Ovary (tissue), 9 donors: ENCODE measurements around the gene ALX4. TPM values are rescaled to one million over a fixed set of nuclear protein-coding genes. Genes with fewer than 3 reads are reported as not detected.
A peak's percentile ranks its signal among the peaks of the same experiment; 100 is the strongest.

Source experiments
- DNase-seq, 5 donors: peaks; one replicate each; pipeline ENCODE4 v3.0.0-alpha.2; 2019 to 2020
- H3K27ac ChIP-seq, 2 donors: fragments of 200-600 bp; one replicate each; pipeline versions ENCODE4 v1.5.1 to v1.8.0; 2019 to 2022
- H3K27me3 ChIP-seq: fragments of 200-600 bp; one replicate; pipeline ENCODE4 v1.8.0; 2022
- H3K36me3 ChIP-seq: fragments of 200-600 bp; sonication (generic); one replicate; pipeline ENCODE4 v1.5.1; 2019
- H3K4me1 ChIP-seq: one replicate; pipeline ENCODE4 v1.8.1; 2013; ENCODE audit warnings: mild to moderate bottlenecking, moderate library complexity; ENCODE audit not compliant: insufficient read depth
- H3K4me3 ChIP-seq: fragments of 200-600 bp; sonication (generic); one replicate; pipeline ENCODE4 v1.5.1; 2017
- H3K9me3 ChIP-seq, 2 donors: fragments of 200-600 bp in 1 of 2; sonication (generic) in 1 of 2; one replicate each; pipeline versions ENCODE4 v1.5.1 to v1.8.1; 2013 to 2019; ENCODE audit warnings: mild to moderate bottlenecking in 1 of 2, moderate library complexity in 1 of 2
- CTCF ChIP-seq, 3 donors: fragments of 450-650 bp in 2 of 3; fragments of 200-600 bp in 1 of 3; IDR thresholded peaks; one replicate each; pipeline versions ENCODE4 v1.5.1 to v1.8.0; 2016 to 2022; ENCODE audit warnings: antibody characterized with exemption in 3 of 3, mild to moderate bottlenecking in 1 of 3
- EP300 ChIP-seq: sonication (generic); formaldehyde crosslinking; IDR thresholded peaks from one replicate; pipeline ENCODE4 v1.6.1; 2017; ENCODE audit warnings: antibody characterized with exemption
- POLR2A ChIP-seq: fragments of 450-650 bp; IDR thresholded peaks from one replicate; pipeline ENCODE4 v1.6.1; 2017; ENCODE audit warnings: antibody characterized with exemption, mild to moderate bottlenecking, moderate library complexity
- WGBS, 3 donors: extraction: QIAGEN DNeasy Blood & Tissue Kit in 1 of 3; methylation state at CpG; one replicate each; pipeline versions ENCODE4 v1.1.5 to v1.1.7; 2013 to 2017; 5-methylcytosine and 5-hydroxymethylcytosine counted together
- intact Hi-C, 4 donors: fragments of 100-400 bp; cut with DNase I; formaldehyde crosslinking; loops; one replicate each; pipeline versions ENCODE4 v1.11.0 to v1.15.1; 2022 to 2023
- polyA plus RNA-seq, 2 donors: library from polyadenylated mRNA; stranded (reverse); fragments of 200-250 nt in 1 of 2; fragments of 350-450 nt in 1 of 2; fragmentation: Illumina TruSeq in 1 of 2; extraction: RNeasy Lipid Tissue Mini Kit (QIAGEN cat#74804) in 1 of 2; gene quantifications; one replicate each; pipeline ENCODE4 v1.2.3, GENCODE V29; 2013 to 2014
- total RNA-seq, 7 donors: library from RNA; depleted of rRNA in 2 of 7; stranded (reverse); fragments of >200 nt in 2 of 7; fragmentation: NEBNext Ultra II Directional in 3 of 7; extraction: Animal tissue kit (Norgen Biotek cat#: 25700) in 3 of 7; gene quantifications; one replicate each; pipeline versions ENCODE4 v1.1.0 to v1.2.4, GENCODE V29; 2016 to 2023
- donor health status: DM: no; HTN: no; CAD: no; lungs with moderate emphysema.
- donor health status: DM: no; HTN: no; CAD: no.
- donor health status: Bipolar disorder and iron deficiency.
- donor health status: DM: yes; HTN: yes; CAD: no.
- donor health status: DM: no; HTN: no; CAD: no.
- donor health status: DM: yes; HTN: yes; CAD: no.

The ALX4 gene
- total and polyA plus RNA-seq, 9 donors = 0.01 to 0.18 (median 0.05) TPM; not detected in 4

GRCh38 chr11:44326615-44327475 lies 16.9 kb upstream of the ALX4 start:
- 16 to 24% (median 21%) methylated on average over 15 of the region's 15 CpGs for WGBS, 3 donors
- Histone ChIP-seq H3K27me3 (no peaks in the 10 kb centered on the region), H3K36me3 (no peaks in the 10 kb centered on the region), H3K4me3 (no peak overlapping the region), H3K9me3 (no peaks in the 10 kb centered on the region), H3K27ac (no peak overlapping the region), H3K4me1 (no peaks in the 10 kb centered on the region)
- no peak for TF ChIP-seq CTCF (IDR thresholded peaks at IDR 0.05)
- TF ChIP-seq EP300 = no peak
- no peak for TF ChIP-seq POLR2A
- intact Hi-C loops = no loop called here
- peak in 1 of 5 donors; percentile 25 for DNase-seq

GRCh38 chr11:44325698-44326097 lies 15.8 kb upstream of the ALX4 start:
- H3K4me3 ChIP-seq = no peak overlapping the region
- H3K27me3 ChIP-seq = no peaks in the 10 kb centered on the region
- H3K27ac ChIP-seq = no peak overlapping the region
- DNase-seq = no peak
- no peaks in the 10 kb centered on the region for H3K4me1 ChIP-seq
- WGBS, 3 donors = 69 to 82% (median 73%) methylated on average over 5 of the region's 5 CpGs
- no peaks in the 10 kb centered on the region for H3K9me3 ChIP-seq
- H3K36me3 ChIP-seq = no peaks in the 10 kb centered on the region
- intact Hi-C loops = no loop called here
- TF ChIP-seq EP300 (no peak), CTCF (IDR thresholded peaks at IDR 0.05) (no peak), POLR2A (no peak)

DNA sequence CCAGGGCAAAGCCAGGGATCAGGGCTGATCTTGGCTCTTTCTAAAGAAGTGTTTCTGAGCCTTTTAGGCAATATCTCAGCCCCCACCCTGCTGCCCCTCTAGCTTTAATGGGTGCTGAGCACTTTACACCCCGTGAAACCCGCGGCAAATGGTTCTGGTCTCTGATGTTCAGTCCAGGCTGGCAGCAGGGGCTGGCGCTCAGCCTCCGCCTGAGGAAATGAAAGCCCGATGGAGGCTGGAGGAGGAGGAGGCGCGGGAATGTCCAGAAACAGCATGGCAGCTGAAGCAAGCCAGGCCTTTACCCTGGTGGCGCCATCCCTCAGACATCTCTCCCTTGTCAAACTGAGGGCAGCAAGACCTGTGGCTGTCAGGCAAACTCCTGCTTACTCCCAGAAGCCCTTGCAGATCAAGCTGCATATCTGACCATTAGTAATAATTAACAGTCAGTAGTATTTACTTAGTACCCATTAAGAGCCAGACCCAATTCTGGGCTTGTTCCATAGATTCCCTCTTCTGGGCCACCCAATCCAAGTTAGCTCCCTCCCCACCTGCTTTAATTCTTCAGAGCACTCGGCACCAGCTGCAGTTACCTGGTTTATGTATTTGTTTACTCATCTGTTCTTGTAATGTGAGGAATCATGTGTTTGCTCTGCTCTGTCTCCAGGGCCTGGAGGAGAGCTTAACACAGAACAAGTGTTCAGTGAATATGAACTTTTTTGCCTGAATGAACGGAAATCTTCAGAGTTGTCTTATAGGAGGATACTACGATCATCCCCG lies 15.0 kb upstream of the ALX4 start:
- no peak for TF ChIP-seq EP300
- Histone ChIP-seq H3K36me3 (no peaks in the 10 kb centered on the region), H3K27me3 (no peaks in the 10 kb centered on the region), H3K4me1 (no peaks in the 10 kb centered on the region), H3K4me3 (no peak overlapping the region), H3K27ac (no peak overlapping the region), H3K9me3 (no peaks in the 10 kb centered on the region)
- peak in 1 of 5 donors; percentile 7 for DNase-seq
- WGBS, 3 donors = 50 to 75% (median 54%) methylated on average over 13 of the region's 13 CpGs
- intact Hi-C loops = no loop called here

DNA sequence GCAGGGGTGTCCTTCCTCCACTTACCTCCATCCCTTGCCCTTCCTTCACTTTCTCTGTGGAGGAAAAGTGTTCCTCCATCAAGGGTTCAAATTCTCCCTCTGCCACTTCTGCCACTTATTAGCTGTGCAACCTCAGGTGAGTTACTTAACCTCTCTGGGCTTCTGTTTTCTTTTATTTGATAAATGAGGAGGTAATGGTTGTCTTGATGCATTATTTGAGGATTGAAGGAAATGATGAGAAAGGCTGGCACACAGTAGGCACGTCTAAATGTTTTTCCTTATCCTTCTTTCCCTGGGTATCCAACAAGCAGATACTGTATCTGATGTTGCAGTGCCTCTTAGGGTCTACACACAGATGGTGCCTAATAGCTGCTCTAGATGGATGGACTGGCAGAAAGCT lies 14.3 kb upstream of the ALX4 start:
- no peaks in the 10 kb centered on the region for H3K27me3 ChIP-seq
- intact Hi-C loops = no loop called here
- H3K9me3 ChIP-seq = no peaks in the 10 kb centered on the region
- no peak overlapping the region for H3K4me3 ChIP-seq
- no peak overlapping the region for H3K27ac ChIP-seq
- no peak for DNase-seq
- 37 to 43% (median 37%) methylated on average over 1 of the region's 1 CpG for WGBS, 3 donors
- TF ChIP-seq CTCF (IDR thresholded peaks at IDR 0.05) (no peak), POLR2A (no peak), EP300 (no peak)
- H3K36me3 ChIP-seq = no peaks in the 10 kb centered on the region
- H3K4me1 ChIP-seq = no peaks in the 10 kb centered on the region
